Measurements from ENCODE around the gene VPREB3.
A peak's percentile ranks its signal among the peaks of the same experiment; 100 is the strongest.

The VPREB3 gene

DNA sequence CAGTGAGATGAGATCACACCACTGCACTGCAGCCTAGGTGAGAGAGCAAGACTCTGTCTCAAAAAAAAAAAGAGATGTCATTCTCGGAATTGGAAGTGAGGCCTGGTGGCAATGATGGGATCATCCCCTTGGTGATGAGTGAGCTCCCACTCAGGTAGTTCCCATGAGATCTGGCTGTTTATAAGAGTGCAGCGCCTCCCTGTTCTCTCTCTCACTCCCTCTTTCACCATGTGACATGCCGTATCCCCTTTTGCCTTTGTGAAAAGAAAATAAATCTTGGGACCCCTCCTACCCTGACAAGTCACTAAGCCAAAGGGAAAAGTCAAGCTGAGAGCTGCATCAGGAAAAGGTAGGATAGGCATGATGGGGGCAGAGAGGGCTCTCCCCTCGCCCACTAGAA lies 32.1 kb downstream of the VPREB3 start:
- no peak for DNase-seq

DNA sequence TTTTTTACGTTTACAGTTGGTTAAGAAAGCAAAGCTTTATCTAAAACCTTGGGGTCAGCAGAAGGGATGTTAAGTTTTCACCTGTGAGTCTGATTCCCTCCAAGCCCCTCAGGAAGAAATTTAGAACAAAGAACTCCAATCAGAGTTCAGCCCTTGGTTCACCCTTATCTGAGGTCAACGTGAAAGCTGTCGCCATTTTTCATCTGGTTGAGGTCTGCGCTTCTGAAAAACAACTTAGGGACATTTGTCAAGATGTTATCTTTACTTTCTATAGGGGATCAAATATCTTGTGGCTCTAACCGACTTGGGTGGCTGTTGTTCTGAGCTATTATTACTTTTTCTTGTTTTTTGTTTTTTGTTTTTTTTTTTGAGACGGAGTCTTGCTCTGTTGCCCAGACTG lies 33.4 kb downstream of the VPREB3 start:
- DNase-seq, result no peak

DNA sequence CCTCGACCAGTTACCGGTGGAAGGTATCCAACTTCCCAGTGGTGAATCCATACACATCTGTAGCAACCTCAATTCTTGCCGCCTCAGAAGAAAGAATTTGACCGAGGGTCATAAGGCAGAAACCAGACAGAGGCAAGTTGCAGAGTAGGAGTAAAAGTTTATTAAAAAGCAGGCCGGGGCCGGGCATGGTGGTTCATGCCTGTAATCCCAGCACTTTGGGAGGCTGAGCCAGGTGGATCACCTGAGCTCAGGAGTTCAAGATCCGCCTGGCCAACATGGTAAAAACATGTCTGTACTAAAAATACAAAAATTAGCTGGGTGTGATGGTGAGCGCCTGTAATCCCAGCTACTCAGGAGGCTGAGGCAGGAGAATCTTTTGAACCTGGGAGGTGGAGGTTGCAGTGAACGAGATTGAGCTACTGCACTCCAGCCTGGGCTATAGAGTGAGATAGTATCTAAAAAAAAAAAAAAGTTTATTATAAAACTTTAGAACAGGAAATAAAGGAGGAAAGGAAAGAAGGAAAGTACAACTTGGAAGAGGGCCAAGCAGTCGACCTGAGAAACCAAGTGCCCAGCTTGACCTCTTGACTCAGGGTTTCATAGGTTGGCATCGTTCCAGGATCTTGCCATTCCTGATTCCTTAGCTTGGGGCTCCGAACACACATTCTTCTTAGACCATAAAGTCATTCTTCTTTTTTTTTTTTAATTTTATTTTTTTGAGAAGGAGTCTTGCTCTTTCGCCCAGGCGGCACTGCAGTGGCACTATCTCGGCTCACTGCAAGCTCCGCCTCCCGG lies 35.7 kb downstream of the VPREB3 start:
- DNase-seq, result no peak

DNA sequence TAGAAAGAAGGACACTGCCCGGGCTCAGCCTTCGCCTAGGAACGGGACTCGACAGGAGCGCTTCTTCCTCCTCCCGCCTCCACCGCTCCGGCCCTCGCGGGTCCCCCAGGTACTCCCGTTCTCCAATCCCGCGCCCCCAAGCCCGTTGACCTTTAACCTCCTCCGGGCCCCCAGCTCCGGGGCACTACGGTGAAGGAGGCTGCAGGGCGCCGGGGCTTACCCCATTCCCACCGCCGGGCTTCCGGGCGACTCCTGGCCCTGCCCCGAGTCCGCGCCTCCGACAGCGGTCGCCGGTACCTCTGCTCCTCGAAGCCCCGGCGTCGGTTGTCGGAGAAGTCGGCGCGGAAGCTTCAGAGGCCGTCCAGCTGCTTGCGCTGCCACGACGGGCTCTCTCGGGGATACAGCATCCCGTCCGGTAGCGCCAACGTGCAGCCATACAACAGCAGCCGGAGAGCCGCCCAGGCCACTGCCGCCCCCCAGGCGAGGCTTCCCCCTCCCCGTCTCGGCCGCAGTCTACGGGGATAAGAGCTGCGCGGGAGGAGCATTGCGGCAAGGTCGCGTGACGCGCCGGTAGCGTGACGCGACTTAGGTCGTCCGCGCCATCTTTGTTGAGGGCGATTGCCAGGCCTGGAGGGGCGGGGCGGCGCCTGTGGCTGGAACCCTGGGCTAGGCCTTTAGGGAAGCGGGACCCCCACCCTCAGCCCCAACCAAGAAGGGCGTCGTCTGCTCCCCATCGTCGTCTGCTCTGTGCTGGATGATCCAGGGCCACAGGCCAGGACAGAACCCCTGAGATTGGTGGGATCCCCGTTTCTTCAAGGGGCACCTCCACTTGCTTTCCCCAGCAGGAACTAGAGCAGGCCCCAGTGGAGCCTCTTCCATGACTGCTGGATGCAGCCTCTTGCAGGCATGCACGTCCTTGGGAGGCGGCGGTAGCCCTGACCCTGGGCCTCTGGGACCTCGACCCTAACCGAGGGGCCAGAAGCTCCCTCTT lies 37.1 kb downstream of the VPREB3 start:
- DNase-seq, result peak; percentile 94

DNA sequence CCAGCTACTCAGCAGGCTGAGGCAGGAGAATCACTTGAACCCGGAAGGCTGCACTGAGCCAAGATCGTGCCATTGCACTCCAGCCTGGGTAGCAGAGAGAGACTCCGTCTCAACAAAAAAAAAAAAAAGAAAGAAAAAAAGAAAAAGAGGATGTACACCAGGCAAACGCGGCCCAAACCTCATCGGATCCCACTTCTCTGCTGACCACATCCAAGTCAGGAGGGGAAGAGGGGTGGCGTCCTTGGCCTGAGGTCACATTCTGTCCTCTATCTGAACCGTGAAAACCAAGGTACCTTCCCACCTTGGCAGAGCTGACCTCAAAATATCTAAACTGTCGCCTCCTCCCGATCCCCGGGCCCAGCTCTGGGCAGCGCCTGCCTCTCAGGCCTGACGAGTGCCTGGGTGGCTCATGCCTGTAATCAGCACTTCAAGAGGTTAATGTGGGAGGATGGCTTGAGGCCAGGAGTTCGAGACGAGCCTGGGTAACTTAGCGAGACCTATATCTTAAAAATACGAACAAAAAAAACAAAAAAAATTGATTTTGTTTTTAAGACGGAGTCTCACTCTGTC lies 38.3 kb downstream of the VPREB3 start:
- no peak for DNase-seq

DNA sequence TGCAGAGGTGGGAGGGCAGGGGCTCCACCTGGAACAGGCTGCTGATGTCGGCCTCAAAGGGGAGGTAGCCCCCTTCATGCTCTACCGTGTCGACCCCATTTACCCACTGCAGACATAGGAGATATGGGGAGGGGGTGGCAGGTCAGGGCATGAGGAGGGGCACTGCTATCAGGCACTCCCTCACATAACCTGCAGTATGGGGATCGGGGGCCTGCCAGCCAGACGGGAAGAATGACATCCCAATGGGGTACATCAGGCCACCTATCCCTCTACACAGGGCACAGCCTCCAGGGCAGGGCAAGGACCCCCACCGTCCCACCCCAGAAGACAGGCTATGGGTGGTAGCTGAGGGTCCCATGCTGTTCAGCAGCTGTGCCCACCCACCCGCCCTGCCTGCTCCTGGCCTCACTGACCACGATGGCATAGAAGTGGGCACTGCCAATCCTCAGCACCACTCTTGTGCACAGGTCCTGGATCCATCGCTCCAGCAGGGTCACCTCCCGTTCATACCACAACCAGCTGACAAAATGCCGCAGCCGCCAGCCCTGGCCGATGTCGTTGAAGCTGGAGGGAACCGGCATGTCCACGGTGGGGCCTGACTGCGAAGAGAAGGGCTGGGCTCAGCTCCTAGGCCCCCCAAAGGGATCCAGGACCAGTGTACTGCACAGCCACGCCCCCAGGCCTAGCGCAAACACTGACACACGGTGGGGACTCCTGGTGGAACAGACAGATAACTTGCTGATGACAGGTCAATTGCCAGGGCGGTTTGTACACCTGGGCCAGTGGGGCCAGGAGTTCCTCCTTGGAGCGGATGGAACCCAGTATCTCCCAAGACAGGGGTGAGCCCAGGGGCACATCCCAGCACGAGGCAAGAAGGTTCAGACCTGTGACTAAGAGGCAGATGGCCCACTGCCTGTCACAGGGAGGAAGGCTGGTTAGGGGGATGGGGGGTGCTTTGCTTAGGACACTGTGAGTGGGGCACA lies 39.3 kb downstream of the VPREB3 start:
- DNase-seq, result no peak

- no peak for DNase-seq
These were observed 40.3 kb downstream of the VPREB3 start for GRCh38 chr22:23713696-23714595.

- no peak for DNase-seq
These were observed 42.0 kb downstream of the VPREB3 start for GRCh38 chr22:23712256-23712655.

DNA sequence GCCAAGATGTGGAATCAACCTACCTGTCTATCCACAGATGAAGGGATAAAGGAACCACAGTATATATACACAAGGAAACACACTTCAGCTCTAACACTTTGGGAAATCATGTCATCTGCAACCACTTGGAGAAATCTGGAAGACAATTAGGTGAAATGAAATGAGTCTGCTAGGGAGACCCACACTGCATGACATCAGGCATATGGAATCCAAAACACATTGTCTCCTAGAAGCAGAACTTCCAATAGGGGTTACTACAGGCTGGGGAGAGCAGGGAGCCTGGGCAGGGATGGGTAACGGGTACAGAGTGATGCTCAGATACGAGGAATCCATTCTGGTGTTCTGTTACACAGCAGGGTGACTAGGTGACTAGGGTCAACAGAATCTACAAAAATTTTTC lies 45.1 kb downstream of the VPREB3 start:
- no peak for DNase-seq

GRCh38 chr22:23708270-23708669 lies 46.0 kb downstream of the VPREB3 start:
- no peak for DNase-seq

GRCh38 chr22:23705358-23705757 lies 48.9 kb downstream of the VPREB3 start:
- DNase-seq, result no peak

DNA sequence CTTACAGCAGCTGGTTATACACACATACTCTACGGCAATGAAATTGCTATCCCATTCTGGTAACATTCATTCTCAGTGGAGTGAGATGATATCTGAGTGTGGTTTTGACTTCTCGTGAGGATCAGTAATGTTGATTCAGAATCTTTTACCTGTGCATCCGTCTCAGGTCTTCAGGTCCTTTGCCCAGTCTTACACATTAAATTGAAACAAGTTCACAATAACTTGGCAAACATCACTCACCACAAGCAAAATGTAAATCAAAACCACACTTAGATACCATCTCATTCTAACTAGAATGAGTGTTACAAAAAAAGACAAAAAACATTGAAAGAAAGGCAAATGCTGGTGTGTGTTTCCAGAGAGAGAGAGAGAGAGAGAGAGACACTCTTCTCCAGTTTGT lies 49.4 kb downstream of the VPREB3 start:
- no peak for DNase-seq

- DNase-seq, result no peak
These were observed 50.2 kb downstream of the VPREB3 start for GRCh38 chr22:23704062-23704461.

Measured in NCI-H82 (cell line).